KG1 (cell line): ENCODE data around the gene ACAP1.
"Not testable (repeated sequence)": the region's sequence is repeated elsewhere in the genome, so short reads cannot be mapped to it uniquely, and the experiment has no call there.

Experiments
- DNase-seq: peaks from one replicate; lab custom pipeline; 2025; lab: John Stamatoyannopoulos, UW

Gene ACAP1

DNA sequence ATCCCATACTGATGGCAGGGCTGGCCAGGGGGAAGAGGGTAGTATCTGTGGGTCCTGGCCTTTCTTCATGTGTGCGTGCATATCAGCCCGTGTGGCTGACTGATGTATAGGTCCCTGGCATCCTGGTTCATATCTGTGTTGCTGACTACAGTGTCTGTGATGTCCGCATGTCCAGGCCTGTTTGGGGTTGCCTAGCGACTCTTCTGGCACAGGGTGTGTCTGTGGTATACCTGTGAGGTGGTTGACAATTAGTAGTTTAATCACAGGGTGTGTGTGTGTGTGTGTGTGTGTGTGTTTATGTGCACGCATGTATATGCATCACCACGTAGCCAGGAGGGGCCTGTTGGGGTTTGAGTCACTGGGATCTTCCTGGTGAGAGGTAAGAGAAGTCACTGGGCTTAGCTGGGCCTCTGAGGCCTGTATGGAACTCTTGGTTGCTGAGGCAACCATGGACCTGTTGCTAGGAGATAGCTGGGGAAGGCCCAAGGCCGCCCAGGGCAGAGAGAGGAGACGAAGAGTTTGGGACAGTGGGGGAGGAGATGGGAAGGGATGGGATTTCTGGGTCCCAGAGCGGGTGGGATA is 18.0 kb downstream of the ACAP1 start:
- no peak for DNase-seq

DNA sequence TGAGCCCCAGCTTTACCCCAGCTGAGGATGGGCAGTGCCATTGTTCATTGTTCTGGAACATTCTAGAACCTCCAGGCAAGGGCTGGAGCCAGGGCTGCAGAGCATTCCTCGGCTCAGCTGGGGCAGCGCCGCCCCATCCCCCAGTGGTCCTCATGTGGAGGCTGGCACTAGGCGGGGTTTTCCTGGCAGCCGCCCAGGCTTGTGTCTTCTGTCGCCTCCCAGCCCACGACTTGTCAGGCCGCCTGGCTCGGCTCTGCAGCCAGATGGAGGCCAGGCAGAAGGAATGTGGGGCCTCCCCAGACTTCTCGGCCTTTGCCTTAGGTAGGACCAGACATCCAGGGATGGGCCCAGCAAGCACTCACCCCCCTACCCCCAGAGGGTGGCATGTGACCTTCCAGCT is 18.7 kb downstream of the ACAP1 start, which contains the start of gene TMEM95:
TSS of gene TMEM95 (plus strand) at position 104 of the 400 bp plus-strand sequence. CDS start at position 153, 49 bp downstream.
- DNase-seq: no peak

DNA sequence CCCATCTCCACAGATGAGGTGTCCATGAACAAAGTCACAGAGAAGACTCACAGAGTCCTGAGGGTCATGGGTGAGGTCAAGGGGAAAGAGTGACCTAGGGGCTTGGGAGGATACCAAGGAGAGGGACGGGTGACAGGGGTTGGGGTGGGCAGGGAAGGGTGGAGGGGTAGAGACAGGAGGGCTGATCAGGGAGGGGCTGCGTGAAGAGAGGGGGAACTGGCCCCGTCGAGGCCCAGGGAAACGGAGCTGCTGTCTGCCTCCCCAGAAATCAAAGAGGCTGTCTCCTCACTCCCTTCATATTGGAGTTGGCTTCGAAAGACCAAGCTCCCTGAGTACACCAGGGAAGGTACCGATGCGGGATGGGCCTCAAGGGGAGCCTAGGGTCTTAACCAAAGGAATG is 19.2 kb downstream of the ACAP1 start:
- no peak for DNase-seq

DNA sequence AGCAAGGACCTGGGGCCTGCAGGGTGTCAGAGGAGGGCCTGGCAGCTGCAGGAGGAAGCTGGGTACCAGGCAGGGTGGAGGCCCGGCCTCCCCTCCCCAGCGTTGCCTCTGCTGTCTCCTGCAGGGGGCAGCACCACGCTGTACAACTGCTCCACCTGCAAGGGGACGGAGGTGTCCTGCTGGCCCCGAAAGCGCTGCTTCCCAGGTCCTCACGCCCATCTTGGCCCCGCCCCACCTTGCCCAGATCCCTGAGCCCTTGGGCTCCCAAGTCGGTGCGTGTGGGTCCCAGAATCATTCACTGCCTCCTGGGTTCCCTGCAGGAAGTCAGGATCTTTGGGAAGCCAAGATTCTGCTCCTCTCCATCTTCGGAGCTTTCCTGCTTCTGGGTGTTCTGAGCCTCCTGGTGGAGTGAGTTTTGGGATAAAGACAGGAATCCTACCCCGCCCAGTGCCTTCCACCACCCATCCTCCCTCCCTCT is 19.8 kb downstream of the ACAP1 start:
- DNase-seq: peak; percentile 32

DNA sequence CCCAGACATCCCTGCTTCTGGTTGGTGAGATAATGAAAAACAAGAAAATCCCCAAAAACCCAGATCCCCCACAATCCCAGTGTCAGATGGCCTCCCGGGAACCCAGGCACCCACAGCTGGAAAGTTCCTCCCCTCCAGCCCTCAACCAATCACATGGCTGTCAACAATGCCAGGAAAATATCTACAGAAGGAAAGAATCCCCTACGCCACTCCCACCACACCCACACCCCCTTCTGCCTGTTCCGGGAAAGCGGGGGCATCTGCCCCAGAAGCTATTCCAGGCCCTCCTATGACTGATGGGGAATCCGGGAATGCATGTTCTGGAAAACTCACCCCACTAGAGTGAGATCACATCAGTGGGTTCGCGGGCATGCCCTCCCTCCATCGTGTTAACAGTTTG is 20.4 kb downstream of the ACAP1 start:
- DNase-seq: no peak

DNA sequence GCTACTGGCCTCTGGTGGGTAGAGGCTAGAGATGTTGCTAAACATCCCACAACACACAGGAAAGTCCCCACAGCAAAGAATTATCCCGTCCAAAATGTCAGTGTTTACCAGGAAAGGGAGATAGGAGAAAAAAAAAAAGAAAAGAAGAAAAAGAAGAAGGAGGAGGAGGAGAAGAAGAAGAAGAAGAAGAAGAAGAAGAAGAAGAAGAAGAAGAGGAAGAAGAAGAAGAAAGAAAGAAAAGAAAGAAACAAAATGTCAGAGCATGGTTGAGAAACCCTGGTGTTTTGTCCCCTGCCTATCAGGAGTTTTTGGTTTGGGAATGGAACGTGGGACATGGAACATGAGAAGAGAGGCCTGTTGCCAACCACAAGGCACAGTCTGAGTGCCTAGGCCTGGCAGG is 21.1 kb downstream of the ACAP1 start:
- DNase-seq: no peak

DNA sequence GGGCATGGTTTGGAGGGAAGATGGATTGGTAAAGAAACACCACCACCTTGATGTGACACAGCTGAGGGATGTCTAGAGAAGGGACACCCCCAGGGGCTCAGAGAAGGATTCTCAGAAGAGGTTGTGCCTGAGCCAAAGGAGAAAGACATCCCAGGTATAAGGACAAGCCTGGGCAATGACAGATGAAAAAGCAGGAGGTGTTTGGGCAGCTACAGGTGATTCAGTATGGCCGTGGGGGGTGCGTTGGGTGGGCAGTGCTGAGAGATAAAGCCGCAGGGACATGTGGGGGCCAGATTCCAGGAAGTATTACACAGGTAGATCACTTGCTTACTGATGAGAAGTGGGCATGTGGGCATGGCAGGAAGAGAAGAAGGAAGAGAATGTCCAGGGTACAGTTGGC is 25.6 kb downstream of the ACAP1 start:
- DNase-seq: no peak

DNA sequence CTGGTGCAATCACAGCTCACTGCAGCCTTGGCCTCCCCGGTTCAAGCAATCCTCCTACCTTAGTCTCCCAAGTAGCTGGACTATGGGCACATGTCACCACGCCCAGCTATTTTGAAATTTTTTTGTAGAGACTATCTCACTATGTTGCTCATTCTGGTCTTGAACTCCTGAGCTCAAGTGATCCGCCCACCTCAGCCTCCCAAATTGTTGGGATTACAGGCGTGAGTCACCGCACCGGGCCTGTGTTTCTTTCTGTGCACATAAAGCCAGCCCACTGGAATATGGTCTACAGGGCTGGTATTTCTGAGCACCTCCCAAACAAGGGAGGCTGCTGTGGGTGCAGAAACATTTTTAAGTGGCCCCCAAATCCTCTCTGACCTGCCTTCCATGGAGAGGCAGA is 27.0 kb downstream of the ACAP1 start:
- DNase-seq: no peak

DNA sequence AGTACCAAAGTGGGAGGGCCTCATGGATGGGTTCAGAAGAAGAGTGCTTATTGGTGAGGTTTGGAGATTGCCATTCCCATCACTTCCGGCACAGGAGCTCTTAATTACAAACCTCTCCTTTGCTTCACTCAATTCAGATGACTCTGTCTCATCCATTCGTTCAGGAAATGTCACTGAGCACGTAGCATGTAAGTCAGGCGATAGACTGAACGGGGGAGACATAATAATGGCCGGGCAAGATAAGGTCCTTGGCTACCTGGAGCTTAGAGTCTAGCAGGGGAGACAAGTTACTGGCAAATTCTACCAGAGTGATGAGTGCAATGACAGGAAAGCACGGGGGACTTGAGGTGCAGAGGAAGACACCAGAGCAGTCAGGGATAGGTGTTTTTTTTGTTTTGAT is 29.6 kb downstream of the ACAP1 start:
- not testable (repeated sequence) for DNase-seq

DNA sequence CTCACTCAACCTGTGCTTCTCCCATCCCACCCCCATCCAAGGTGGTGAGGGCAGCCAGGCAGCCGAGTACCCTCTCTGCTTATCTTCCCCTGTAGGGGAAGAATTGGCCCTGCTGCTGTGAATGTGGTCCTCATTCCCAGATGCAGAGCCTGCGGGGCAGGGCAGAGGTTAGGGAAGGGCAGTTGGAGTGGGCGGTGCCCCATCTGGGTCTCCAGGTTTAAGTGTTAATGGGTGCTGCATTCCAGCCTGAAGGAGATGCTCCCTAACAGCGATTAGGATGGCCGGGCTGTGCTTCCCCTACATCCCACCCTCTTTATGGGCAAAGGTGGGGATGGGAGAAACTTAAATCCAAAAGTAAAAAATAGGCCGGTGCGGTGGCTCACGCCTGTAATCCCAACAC is 30.8 kb downstream of the ACAP1 start:
- DNase-seq: no peak

DNA sequence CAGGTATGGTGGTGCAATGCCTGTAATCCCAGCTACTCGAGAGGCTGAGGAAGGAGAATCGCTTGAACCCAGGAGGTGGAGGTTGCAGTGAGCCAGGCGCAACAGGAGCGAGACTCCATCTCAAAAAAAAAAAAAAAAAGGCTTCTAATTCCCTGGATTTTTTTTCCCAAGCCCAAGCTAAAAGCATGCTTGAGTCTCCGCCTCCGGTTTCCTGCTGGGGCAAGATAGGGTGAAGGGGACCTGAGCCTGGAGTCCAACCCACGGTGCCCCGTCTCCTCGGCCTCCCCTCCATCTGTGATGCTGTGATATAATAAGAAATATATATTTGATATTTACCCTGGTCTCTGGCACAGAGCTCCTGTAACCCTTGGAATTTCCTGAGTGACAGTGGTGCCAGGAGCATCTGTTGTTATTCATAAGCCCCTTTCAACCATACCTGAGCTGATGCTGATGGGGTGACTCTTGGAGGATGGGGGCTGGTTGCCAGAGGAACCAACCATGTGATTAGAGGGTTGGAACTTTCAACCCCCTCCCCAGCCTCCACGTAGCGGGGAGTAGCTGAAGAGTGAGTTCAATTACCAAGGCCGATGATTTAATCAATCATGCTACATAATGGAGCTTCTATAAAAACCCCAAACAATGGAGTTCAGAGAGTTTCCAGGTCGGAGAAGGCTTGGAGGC is 31.7 kb downstream of the ACAP1 start:
- DNase-seq: no peak

DNA sequence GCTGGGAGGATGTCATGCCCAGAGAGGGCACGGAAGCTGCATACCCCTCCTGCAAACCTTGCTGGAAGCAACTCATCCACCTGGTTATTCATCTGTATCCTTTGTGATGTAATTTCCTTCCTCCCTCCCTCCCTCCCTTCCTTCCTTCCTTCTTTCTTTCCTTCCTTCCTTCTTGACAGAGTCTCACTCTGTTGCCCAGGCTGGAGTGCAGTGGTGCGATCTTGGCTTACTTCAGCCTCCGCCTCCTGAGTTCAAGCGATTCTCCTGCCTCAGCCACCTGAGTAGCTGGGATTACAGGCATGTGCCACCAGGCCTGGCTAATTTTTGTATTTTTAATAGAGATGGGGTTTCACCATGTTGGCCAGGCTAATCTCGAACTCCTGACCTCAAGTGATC is 32.3 kb downstream of the ACAP1 start:
- DNase-seq: not testable (repeated sequence)

DNA sequence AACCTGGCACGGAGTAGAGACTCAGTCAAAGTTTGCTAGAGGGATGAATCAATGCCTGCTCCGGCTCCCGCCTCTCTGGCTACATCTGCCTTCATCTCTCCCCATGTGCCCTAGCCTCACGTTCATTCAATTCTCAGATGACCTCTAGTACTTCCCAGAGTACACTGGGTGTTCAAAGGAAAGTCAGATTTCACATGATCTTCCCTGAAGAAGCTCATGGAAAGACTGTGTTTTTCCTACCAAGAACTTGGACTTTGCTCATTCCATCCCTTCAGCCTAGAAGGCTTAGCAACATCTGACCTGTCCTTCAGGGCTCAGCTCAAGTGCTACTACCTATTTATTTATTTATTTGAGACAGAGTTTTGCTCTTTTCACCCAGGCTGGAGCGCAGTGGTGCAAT is 33.5 kb downstream of the ACAP1 start:
- no peak for DNase-seq

DNA sequence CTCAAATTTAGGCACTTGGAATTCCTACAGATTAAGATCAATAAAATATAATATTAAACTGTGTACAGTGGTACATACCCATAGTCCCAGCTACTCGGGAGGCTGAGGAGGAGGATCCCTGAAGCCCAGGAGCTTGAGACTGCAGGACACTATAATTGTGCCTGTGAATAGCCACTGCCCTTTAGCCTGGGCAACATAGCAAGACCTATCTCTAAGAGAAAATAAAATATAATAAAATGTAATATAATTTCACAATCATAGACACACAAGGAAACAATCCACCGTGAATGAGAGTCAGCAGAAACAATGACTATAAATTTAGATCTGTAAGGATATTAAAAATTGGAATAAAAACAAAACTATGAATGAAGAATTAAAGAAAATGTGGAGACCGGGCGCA is 34.5 kb downstream of the ACAP1 start:
- DNase-seq: no peak

DNA sequence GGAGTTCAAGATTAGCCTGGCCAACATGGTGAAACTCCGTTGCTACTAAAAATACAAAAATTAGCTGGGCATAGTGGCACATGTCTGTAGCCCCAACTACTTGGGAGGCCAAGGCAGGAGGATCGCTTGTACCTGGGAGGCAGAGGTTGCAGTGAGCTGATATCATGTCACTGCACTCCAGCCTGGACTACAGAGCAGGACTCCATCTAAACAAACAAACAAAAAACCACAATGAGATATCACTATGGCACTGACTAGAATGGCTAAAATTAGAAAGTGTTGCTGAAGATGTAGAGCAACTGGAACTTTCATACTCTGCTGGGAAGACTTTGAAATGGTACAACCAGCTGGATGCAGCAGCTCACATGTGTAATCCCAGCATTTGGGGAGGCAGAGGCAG is 38.0 kb downstream of the ACAP1 start:
- no peak for DNase-seq

DNA sequence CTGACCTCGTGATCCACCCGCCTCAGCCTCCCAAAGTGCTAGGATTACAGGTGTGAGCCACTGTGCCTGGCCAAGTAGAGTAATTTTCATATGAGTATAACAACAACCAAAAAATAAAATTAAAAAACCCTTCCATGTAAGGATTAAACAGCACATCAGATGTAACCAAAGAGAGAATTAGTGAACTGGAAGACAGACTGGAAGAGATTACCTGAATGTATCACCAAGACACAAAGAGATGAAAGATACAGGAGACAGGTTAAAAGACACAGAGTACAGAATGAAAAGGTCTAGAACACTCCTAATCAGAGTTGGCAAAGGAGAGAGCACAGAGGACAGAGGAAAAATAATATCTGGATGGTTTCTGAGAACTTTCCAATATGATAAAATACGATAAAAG is 42.8 kb downstream of the ACAP1 start:
- DNase-seq: no peak

DNA sequence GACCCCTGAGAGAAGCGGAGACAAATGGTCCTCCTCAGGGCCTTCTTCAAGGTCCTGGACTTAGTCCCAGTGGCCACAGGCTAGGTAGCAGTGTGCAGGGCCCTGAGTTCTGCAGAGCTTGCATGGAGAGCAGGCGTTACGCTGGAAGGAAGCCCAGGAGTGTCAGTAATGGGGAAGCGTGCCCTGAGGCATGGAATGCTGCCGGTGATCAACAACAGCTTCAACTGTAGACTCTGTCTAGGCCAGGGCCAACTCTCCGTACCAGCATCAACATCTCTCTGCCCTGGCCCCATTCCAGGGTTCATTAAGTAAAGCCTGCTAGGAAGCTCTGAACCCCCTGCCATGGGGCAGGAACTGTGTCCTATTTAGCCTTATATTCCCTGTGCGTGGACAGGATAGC is 44.0 kb downstream of the ACAP1 start:
- no peak for DNase-seq

DNA sequence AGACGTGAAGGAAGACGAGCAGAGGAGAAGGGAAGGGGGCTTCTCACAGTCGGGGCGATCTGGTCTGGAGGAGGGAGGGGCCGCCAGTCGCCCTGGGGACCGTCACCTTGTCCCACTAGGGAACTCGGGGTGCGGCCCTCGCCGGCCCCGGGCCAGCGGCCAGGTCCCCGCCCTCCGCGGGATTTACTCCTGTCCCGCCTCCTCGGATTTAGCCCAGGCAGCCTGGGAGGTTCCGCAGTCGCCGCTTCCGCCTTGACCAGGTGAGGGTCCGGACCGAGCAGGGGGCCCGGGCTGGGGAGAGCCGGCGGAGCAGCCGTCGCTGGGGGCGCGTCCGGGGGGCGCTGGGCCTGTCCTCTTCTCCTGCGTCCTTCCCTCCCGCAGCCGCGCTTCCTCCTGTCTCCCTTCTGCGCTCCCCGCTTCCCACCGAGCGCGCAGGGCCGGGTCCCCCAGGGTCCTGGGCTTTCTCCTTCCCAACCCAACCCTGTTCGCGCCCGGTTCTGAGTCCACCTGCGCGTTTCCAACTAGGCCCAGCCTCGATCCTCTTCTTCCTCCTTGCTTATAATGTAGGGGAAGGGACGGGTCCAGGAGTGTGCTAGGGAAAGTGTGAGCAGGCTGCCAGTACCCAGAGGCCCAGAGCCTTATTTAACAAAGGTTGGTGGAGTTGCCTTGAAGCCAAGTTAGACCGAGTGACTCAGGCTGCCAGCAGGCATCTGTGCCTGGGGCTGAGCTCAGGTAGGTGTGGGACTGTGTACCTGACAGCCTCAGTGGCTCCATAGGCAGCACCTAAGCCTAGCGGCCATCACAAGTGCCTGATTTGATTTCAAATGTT is 44.7 kb downstream of the ACAP1 start, which contains the start of gene TNK1:
TSS of gene TNK1 (plus strand) at position 235 of the 829 bp plus-strand sequence. CDS start 1,838 bp downstream, outside the sequence.
- no peak for DNase-seq

DNA sequence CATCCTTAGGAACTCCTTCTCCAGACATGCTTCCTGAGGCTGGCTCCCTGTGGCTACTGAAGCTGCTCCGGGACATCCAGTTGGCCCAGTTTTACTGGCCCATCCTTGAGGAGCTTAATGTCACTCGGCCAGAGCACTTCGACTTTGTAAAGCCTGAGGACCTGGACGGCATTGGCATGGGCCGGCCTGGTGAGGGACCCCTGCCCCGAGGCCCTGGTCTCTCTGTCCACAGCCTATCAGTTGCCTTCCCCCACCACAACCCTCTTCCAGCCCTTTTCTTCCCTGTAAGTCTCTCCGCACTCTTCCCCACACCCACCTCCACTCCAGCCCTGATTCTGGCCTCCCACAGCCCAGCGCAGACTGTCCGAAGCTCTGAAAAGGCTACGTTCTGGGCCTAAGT is 46.6 kb downstream of the ACAP1 start:
- no peak for DNase-seq

DNA sequence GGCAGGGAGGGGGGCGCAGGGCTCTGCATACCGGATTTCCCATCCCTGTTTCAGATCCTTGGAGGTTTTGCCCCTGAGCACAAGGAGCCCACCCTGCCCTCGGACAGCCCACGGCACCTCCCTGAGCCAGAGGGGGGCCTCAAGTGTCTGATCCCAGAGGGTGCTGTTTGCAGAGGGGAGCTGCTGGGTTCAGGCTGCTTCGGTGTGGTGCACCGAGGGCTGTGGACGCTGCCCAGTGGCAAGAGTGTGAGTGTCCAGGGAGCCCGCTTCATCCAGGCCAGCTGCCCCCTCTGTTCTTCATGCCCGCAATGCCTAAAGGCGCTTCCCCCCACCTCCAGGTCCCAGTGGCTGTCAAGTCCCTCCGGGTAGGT is 47.0 kb downstream of the ACAP1 start:
- DNase-seq: no peak

DNA sequence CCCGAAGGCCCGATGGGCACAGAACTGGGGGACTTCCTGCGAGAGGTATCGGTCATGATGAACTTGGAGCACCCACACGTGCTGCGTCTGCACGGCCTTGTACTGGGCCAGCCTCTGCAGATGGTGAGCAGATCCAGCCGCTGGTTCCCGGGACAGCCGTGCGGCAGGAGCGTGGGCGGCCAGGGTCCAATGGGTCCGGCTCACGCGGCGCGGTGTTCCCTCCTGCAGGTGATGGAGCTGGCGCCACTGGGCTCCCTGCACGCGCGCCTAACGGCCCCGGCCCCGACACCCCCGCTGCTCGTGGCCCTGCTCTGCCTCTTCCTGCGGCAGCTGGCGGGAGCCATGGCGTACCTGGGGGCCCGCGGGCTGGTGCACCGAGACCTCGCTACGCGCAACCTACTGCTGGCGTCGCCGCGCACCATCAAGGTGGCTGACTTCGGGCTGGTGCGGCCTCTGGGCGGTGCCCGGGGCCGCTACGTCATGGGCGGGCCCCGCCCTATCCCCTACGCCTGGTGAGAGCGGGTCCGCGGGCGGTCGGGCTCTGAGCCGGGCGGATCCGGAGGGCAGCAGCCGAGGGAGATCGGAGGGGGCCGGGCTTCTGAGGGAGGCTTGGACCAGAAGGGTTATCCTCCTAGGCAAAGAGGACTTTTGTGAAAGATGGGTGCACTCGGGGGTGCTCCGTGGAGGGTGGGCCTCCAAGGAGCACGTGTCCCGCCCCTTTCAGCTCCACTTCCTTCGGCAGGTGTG is 47.6 kb downstream of the ACAP1 start:
- no peak for DNase-seq

DNA sequence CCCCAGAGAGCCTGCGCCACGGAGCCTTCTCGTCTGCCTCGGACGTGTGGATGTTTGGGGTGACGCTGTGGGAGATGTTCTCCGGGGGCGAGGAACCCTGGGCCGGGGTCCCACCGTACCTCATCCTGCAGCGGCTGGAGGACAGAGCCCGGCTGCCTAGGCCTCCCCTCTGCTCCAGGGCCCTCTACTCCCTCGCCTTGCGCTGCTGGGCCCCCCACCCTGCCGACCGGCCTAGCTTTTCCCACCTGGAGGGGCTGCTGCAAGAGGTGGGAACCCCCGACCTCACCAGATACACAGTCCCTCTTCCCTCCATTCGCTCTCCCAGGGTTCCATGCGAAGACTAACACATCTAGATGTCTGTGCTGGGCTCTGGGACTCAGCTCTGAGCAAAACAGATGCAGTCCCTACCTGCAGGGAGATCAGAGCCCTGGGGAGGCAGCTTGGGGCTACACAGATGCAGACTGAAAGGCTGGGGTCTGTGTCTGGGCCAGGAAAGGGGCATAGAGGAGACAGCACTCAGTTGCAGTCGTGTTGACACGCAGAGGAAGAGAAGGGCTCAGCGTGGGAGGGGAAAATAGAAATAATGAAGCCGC is 48.3 kb downstream of the ACAP1 start:
- no peak for DNase-seq
